Suprapubic skin (tissue), 4 donors: ENCODE data around the gene SORCS3.

ENCODE experiments used
- CTCF ChIP-seq, 2 donors: fragments of 200-600 bp in 1 of 2; fragments of 450-650 bp in 1 of 2; sonication (generic) in 1 of 2; IDR thresholded peaks; one replicate each; pipeline ENCODE4 v1.5.1; 2016 to 2019; ENCODE audit warnings: antibody characterized with exemption in 2 of 2, mild to moderate bottlenecking in 1 of 2, moderate library complexity in 1 of 2
- EP300 ChIP-seq: sonication (generic); formaldehyde crosslinking; IDR thresholded peaks from one replicate; pipeline ENCODE4 v1.6.1; 2017; ENCODE audit warnings: antibody characterized with exemption
- POLR2A ChIP-seq, 2 donors: fragments of 450-650 bp; IDR thresholded peaks; one replicate each; pipeline ENCODE4 v1.6.1; 2017; ENCODE audit warnings: antibody characterized with exemption in 2 of 2, mild to moderate bottlenecking in 2 of 2, moderate library complexity in 2 of 2
- POLR2AphosphoS5 ChIP-seq, 3 donors: sonication (generic); formaldehyde crosslinking; IDR thresholded peaks; one replicate each; pipeline ENCODE4 v1.6.1; 2017; ENCODE audit warnings: antibody characterized with exemption in 3 of 3

DNA sequence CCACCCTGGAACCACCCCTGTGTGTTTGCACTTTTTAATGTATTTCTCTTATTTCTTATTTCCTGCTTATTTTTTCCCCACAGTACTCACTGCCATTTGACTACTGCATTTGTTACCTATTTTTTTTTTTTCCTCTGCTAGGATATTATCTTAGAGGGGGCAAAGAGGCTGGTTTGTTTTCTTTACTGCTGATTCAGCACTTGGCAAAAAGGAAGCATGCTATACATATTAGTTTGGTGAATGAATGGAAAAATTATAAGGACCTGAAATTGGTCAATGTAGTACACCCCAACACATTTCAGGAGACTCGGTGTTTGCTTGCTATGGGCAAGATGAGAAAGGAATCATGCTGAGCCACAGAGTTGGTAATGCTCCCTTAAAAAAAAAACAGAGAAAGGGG is 193.5 kb downstream of the SORCS3 start:
- no peak for TF ChIP-seq CTCF (IDR thresholded peaks at IDR 0.05)
- TF ChIP-seq POLR2A (IDR thresholded peaks at IDR 0.05), result no peak
- no peak for TF ChIP-seq POLR2AphosphoS5 (IDR thresholded peaks at IDR 0.05)
- no peak for TF ChIP-seq EP300
